ENCODE data around the gene IL21. TPM values are rescaled to one million over a fixed set of nuclear protein-coding genes. Genes with fewer than 3 reads are reported as not detected.

Gene IL21
- total and polyA plus RNA-seq, 2 of the 13 experiments (the other 11 are each of a cell fraction or from before 2014, with no cell fraction given): not detected

- DNase-seq (ENCODE audit: low spot score) (no peak), FAIRE-seq (no peak), ATAC-seq (no peak)
- Histone ChIP-seq H2AFZ (ENCODE audit: low read length) (no peak overlapping the region), H3K27me3 (ENCODE audit: control insufficient read depth in 1 of 2, insufficient read depth in 2 of 2, low read length in 2 of 2) (no peaks in the 10 kb centered on the region), H3K4me2 (ENCODE audit: low read depth, low read length) (no peak overlapping the region), H3K4me3 (replicated peaks in 1 of 3; ENCODE audit: insufficient read depth in 1 of 3, low read depth in 2 of 3, low read length in 3 of 3) (no peak overlapping the region), H3K9me3 (ENCODE audit: low read length) (no peaks in the 10 kb centered on the region), H3K27ac (ENCODE audit: extremely low read length, insufficient read depth, low read length) (no peak overlapping the region), H4K20me1 (ENCODE audit: insufficient read depth, low read length) (no peaks in the 10 kb centered on the region), H3K4me1 (ENCODE audit: insufficient read depth, low read length) (no peaks in the 10 kb centered on the region), H3K36me3 (replicated peaks in 1 of 2; ENCODE audit: control insufficient read depth in 1 of 2, insufficient read depth in 2 of 2, low read length in 2 of 2) (no peaks in the 10 kb centered on the region), H3K79me2 (ENCODE audit: insufficient read depth, low read length) (no peaks in the 10 kb centered on the region), H3K9ac (ENCODE audit: insufficient read depth, low read depth, low read length) (no peak overlapping the region)
- CTCF ChIA-PET (ENCODE audit: low intra/inter-chr PET ratio, low total read pairs): no interaction called here
- POLR2A ChIA-PET: no interaction called here
- in situ Hi-C loops (cut with HindIII; ENCODE audit: extremely low pct_ligation_motif_present, low pct_unique_long_range_greater_than_20kb) (loop anchor here (25.0 kb wide), 1 partner anchor 279 kb away; no protein-coding TSS in a partner anchor), intact Hi-C loops (cut with micrococcal nuclease; ENCODE audit: unreplicated experiment) (no loop called here)
- 48% methylated on average over 2 of the region's 2 CpGs for WGBS (ENCODE audit: low lambda C conversion rate)
- no peak for TF ChIP-seq ATF5 (CRISPR knock-in tag; IDR thresholded peaks at IDR 0.05; ENCODE audit: low read depth)
- no peak for TF ChIP-seq GATA4 (IDR thresholded peaks at IDR 0.05; ENCODE audit: borderline replicate concordance, low read depth)
- no peak for TF ChIP-seq JUND (CRISPR knock-in tag; IDR thresholded peaks at IDR 0.05)
- TF ChIP-seq, protein P1, sequence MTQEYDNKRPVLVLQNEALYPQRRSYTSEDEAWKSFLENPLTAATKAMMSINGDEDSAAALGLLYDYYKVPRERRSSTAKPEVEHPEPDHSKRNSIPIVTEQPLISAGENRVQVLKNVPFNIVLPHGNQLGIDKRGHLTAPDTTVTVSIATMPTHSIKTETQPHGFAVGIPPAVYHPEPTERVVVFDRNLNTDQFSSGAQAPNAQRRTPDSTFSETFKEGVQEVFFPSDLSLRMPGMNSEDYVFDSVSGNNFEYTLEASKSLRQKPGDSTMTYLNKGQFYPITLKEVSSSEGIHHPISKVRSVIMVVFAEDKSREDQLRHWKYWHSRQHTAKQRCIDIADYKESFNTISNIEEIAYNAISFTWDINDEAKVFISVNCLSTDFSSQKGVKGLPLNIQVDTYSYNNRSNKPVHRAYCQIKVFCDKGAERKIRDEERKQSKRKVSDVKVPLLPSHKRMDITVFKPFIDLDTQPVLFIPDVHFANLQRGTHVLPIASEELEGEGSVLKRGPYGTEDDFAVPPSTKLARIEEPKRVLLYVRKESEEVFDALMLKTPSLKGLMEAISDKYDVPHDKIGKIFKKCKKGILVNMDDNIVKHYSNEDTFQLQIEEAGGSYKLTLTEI (CRISPR knock-in tag; conservative IDR thresholded peaks at IDR 0.05): no peak
- no peak for TF ChIP-seq SIN3A (IDR thresholded peaks at IDR 0.05; ENCODE audit: borderline replicate concordance, low read depth, low read length)
- no peak for TF ChIP-seq ZNF431 (CRISPR knock-in tag; IDR thresholded peaks at IDR 0.05; ENCODE audit: borderline replicate concordance, low read depth)
- TF ChIP-seq ZNF446 (CRISPR knock-in tag; IDR thresholded peaks at IDR 0.05): no peak
- no peak for TF ChIP-seq SMC3 (IDR thresholded peaks at IDR 0.05; ENCODE audit: low read length)
- TF ChIP-seq, protein P2, sequence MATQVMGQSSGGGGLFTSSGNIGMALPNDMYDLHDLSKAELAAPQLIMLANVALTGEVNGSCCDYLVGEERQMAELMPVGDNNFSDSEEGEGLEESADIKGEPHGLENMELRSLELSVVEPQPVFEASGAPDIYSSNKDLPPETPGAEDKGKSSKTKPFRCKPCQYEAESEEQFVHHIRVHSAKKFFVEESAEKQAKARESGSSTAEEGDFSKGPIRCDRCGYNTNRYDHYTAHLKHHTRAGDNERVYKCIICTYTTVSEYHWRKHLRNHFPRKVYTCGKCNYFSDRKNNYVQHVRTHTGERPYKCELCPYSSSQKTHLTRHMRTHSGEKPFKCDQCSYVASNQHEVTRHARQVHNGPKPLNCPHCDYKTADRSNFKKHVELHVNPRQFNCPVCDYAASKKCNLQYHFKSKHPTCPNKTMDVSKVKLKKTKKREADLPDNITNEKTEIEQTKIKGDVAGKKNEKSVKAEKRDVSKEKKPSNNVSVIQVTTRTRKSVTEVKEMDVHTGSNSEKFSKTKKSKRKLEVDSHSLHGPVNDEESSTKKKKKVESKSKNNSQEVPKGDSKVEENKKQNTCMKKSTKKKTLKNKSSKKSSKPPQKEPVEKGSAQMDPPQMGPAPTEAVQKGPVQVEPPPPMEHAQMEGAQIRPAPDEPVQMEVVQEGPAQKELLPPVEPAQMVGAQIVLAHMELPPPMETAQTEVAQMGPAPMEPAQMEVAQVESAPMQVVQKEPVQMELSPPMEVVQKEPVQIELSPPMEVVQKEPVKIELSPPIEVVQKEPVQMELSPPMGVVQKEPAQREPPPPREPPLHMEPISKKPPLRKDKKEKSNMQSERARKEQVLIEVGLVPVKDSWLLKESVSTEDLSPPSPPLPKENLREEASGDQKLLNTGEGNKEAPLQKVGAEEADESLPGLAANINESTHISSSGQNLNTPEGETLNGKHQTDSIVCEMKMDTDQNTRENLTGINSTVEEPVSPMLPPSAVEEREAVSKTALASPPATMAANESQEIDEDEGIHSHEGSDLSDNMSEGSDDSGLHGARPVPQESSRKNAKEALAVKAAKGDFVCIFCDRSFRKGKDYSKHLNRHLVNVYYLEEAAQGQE (IDR thresholded peaks at IDR 0.05; ENCODE audit: borderline replicate concordance in 1 of 2, low read depth in 1 of 2, low read length in 2 of 2): no peak
- TF ChIP-seq, protein P3, sequence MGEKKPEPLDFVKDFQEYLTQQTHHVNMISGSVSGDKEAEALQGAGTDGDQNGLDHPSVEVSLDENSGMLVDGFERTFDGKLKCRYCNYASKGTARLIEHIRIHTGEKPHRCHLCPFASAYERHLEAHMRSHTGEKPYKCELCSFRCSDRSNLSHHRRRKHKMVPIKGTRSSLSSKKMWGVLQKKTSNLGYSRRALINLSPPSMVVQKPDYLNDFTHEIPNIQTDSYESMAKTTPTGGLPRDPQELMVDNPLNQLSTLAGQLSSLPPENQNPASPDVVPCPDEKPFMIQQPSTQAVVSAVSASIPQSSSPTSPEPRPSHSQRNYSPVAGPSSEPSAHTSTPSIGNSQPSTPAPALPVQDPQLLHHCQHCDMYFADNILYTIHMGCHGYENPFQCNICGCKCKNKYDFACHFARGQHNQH (CRISPR knock-in tag; IDR thresholded peaks at IDR 0.05): no peak
- no TSS peak for BruUV-seq (replicated peaks)
These were observed 29.7 kb downstream of the IL21 start for GRCh38 chr4:122591196-122591595.
